DND-41 (cell line): ENCODE data around the gene APPL2.

Experiments used
- CTCF ChIP-seq: IDR thresholded peaks from 2 replicates; pipeline ENCODE4 v1.5.1; 2012; ENCODE audit warnings: borderline replicate concordance, low read length, moderate library complexity, mild to moderate bottlenecking; ENCODE audit not compliant: poor library complexity, severe bottlenecking; ENCODE audit errors: extremely low read depth
- EZH2 ChIP-seq: IDR thresholded peaks from 3 replicates; pipeline ENCODE4 v1.6.1; 2012; ENCODE audit warnings: borderline replicate concordance, low read depth, mild to moderate bottlenecking, moderate library complexity, low read length, inconsistent platforms; ENCODE audit not compliant: severe bottlenecking

GRCh38 chr12:105275997-105276733 lies 40.2 kb upstream of the APPL2 start:
- TF ChIP-seq CTCF (no peak), EZH2 (no peak)
